Choroid plexus epithelial cell (primary cell): Measurements from ENCODE around the gene SOCS6.

Experiments
- DNase-seq: peaks from one replicate; pipeline ENCODE4 v3.0.0-alpha.2; 2010; ENCODE audit warnings: low read depth
- H3K4me3 ChIP-seq: 2 replicates; pipeline ENCODE4 v1.5.1; 2011; ENCODE audit warnings: low read depth, mild to moderate bottlenecking, control low read depth, low read length, moderate library complexity
- CTCF ChIP-seq: conservative IDR thresholded peaks from 2 replicates; pipeline ENCODE4 v1.5.1; 2011; ENCODE audit warnings: low read depth, mild to moderate bottlenecking, control low read depth, inconsistent platforms, low read length, moderate library complexity

The SOCS6 gene

GRCh38 chr18:70374154-70374553, 85.3 kb downstream of the SOCS6 start:
- no peak for DNase-seq
- TF ChIP-seq CTCF: no peak
- H3K4me3 ChIP-seq: no peak overlapping the region

GRCh38 chr18:70376137-70376913, 87.5 kb downstream of the SOCS6 start:
- TF ChIP-seq CTCF: no peak
- DNase-seq: no peak
- H3K4me3 ChIP-seq: no peak overlapping the region

- TF ChIP-seq CTCF: no peak
- no peak for DNase-seq
- H3K4me3 ChIP-seq: no peak overlapping the region
Measured at GRCh38 chr18:70376914-70377258, 88.0 kb downstream of the SOCS6 start.

GRCh38 chr18:70377317-70377799, 88.5 kb downstream of the SOCS6 start:
- no peak for DNase-seq
- TF ChIP-seq CTCF: no peak
- H3K4me3 ChIP-seq: no peak overlapping the region

GRCh38 chr18:70377857-70378701, 89.2 kb downstream of the SOCS6 start:
- no peak for TF ChIP-seq CTCF

More at GRCh38 chr18:70377857-70378701, 89.2 kb downstream of the SOCS6 start:
- peak; percentile 12 for DNase-seq
- no peak overlapping the region for H3K4me3 ChIP-seq
